HG03025 (cell line): ENCODE data around the gene RPH3AL.

ENCODE experiments used
- ATAC-seq: cut with Tn5 transposase; IDR thresholded peaks from one replicate; pipeline ENCODE4 v1.9.1; 2021; ENCODE audit warnings: mild to moderate bottlenecking, moderate library complexity; ENCODE audit not compliant: unreplicated experiment, low FRiP score

The RPH3AL gene

GRCh38 chr17:354651-355556 is 2.3 kb upstream of the RPH3AL start:
- ATAC-seq: no peak

- no peak for ATAC-seq
Observed at GRCh38 chr17:353838-354234, 1.2 kb upstream of the RPH3AL start.

- ATAC-seq: no peak
Observed at GRCh38 chr17:353213-353837, 718 bp upstream of the RPH3AL start.

GRCh38 chr17:351875-352420 is 659 bp downstream of the RPH3AL start:
- ATAC-seq: no peak

GRCh38 chr17:351449-351738 is 1.2 kb downstream of the RPH3AL start:
- ATAC-seq: no peak

GRCh38 chr17:350706-351448 is 1.7 kb downstream of the RPH3AL start:
- ATAC-seq: no peak

GRCh38 chr17:349666-350065 is 2.9 kb downstream of the RPH3AL start:
- ATAC-seq: no peak

GRCh38 chr17:348692-349425 is 3.7 kb downstream of the RPH3AL start:
- no peak for ATAC-seq

GRCh38 chr17:348012-348411 is 4.6 kb downstream of the RPH3AL start:
- ATAC-seq: no peak

- ATAC-seq: no peak
Observed at GRCh38 chr17:347309-347899, 5.2 kb downstream of the RPH3AL start.

- ATAC-seq: no peak
Observed at GRCh38 chr17:345992-346785, 6.4 kb downstream of the RPH3AL start.

- no peak for ATAC-seq
Observed at GRCh38 chr17:345261-345660, 7.3 kb downstream of the RPH3AL start.

- ATAC-seq: no peak
Observed at GRCh38 chr17:343875-344752, 8.5 kb downstream of the RPH3AL start.

GRCh38 chr17:343211-343610 is 9.4 kb downstream of the RPH3AL start:
- ATAC-seq: no peak

GRCh38 chr17:340074-340473 is 12.5 kb downstream of the RPH3AL start:
- no peak for ATAC-seq

- no peak for ATAC-seq
Observed at GRCh38 chr17:339193-340061, 13.2 kb downstream of the RPH3AL start.

- no peak for ATAC-seq
Observed at GRCh38 chr17:338442-339192, 14.0 kb downstream of the RPH3AL start.
